ENCODE measurements around the gene RMND1.

DNA sequence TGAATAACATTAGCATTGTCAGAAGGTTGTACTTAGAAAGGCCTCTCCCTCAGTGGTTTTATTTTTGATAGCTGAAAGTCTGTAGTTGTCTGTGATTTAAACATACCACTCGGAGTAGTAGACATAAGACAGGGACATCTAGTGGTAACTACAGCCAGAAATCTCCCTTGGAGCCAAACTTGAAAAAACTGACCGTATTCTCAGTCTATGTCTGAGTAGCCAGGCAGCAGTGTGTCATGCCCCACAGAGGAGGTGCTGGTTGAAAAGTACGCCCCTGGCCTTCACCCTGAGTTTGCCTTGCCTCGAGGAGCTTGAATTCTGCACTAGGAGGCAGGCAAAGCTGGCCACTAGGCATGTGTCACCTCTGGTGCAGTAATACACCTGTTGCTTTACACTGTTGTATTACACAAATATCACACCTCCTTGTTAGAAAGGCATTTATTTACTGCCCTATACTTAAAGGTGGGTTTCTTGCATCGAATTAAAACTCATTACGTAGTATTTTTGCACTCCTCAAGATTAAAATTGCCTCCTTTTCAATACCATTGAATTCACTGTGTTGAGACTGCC, 81.3 kb downstream of the RMND1 start:
- TF ChIP-seq, protein P1, sequence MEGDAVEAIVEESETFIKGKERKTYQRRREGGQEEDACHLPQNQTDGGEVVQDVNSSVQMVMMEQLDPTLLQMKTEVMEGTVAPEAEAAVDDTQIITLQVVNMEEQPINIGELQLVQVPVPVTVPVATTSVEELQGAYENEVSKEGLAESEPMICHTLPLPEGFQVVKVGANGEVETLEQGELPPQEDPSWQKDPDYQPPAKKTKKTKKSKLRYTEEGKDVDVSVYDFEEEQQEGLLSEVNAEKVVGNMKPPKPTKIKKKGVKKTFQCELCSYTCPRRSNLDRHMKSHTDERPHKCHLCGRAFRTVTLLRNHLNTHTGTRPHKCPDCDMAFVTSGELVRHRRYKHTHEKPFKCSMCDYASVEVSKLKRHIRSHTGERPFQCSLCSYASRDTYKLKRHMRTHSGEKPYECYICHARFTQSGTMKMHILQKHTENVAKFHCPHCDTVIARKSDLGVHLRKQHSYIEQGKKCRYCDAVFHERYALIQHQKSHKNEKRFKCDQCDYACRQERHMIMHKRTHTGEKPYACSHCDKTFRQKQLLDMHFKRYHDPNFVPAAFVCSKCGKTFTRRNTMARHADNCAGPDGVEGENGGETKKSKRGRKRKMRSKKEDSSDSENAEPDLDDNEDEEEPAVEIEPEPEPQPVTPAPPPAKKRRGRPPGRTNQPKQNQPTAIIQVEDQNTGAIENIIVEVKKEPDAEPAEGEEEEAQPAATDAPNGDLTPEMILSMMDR (IDR thresholded peaks at IDR 0.05): no peak
- TF ChIP-seq POLR2A (IDR thresholded peaks at IDR 0.05): no peak

All from thyroid gland (tissue), 4 donors.